Measurements from ENCODE around the gene CSNK2B.

GRCh38 chr6:31676322-31676903, 10.5 kb downstream of the CSNK2B start:
- TF ChIP-seq CTCF (IDR thresholded peaks at IDR 0.05) = no peak
- TF ChIP-seq KDM5A (IDR thresholded peaks at IDR 0.05) = no peak
- no peak for TF ChIP-seq SMC3 (IDR thresholded peaks at IDR 0.05)
- TF ChIP-seq NR3C1 (IDR thresholded peaks at IDR 0.05) = no peak
- TF ChIP-seq EP300 (IDR thresholded peaks at IDR 0.05) = no peak
